Kidney capillary endothelial cell (primary cell): ENCODE results near the gene PGGHG.
"Not testable (repeated sequence)": the region's sequence is repeated elsewhere in the genome, so short reads cannot be mapped to it uniquely, and the experiment has no call there.

Experiments used
- DNase-seq: peaks from one replicate; pipeline ENCODE4 v3.0.0-alpha.2; 2018; ENCODE audit warnings: low spot score

The PGGHG gene

GRCh38 chr11:288478-289397 is at the start of gene PGGHG:
Gene PGGHG (plus strand): TSS chr11:289126. CDS start chr11:289817, 691 bp downstream.
- no peak for DNase-seq

GRCh38 chr11:240315-240714 is 48.6 kb upstream of the PGGHG start:
- no peak for DNase-seq

GRCh38 chr11:241634-242033 is 47.3 kb upstream of the PGGHG start:
- no peak for DNase-seq

- no peak for DNase-seq
Observed at GRCh38 chr11:244376-244775, 44.5 kb upstream of the PGGHG start.

GRCh38 chr11:249062-249461 is 39.9 kb upstream of the PGGHG start:
- DNase-seq: no peak

- no peak for DNase-seq
Observed at GRCh38 chr11:250274-250673, 38.7 kb upstream of the PGGHG start.

GRCh38 chr11:250740-251299 is 38.1 kb upstream of the PGGHG start:
- DNase-seq: peak; percentile 34

- DNase-seq: no peak
Observed at GRCh38 chr11:251550-251949, 37.4 kb upstream of the PGGHG start.

- DNase-seq: no peak
Observed at GRCh38 chr11:252666-253065, 36.3 kb upstream of the PGGHG start.

- no peak for DNase-seq
Observed at GRCh38 chr11:253160-253885, 35.6 kb upstream of the PGGHG start.

GRCh38 chr11:253886-254270 is 35.0 kb upstream of the PGGHG start:
- no peak for DNase-seq

GRCh38 chr11:255176-255575 is 33.8 kb upstream of the PGGHG start:
- DNase-seq: no peak

- DNase-seq: no peak
Observed at GRCh38 chr11:255816-256215, 33.1 kb upstream of the PGGHG start.

GRCh38 chr11:256952-257737 is 31.8 kb upstream of the PGGHG start:
- no peak for DNase-seq

- DNase-seq: no peak
Observed at GRCh38 chr11:257766-258493, 31.0 kb upstream of the PGGHG start.

GRCh38 chr11:259413-259812 is 29.5 kb upstream of the PGGHG start:
- DNase-seq: no peak

- DNase-seq: no peak
Observed at GRCh38 chr11:261624-262023, 27.3 kb upstream of the PGGHG start.

- no peak for DNase-seq
Observed at GRCh38 chr11:266676-267439, 22.1 kb upstream of the PGGHG start.

- no peak for DNase-seq
Observed at GRCh38 chr11:267491-267994, 21.4 kb upstream of the PGGHG start.

GRCh38 chr11:268716-269145 is 20.2 kb upstream of the PGGHG start:
- not testable (repeated sequence) for DNase-seq
